NCI-H748 (cell line): ENCODE measurements around the gene ZNF831.

Source experiments
- DNase-seq: peaks from one replicate; lab custom pipeline; 2025; ENCODE audit not compliant: unreplicated experiment; lab: John Stamatoyannopoulos, UW

The ZNF831 gene

GRCh38 chr20:59154317-59155013, 9.2 kb upstream of the ZNF831 start:
- no peak for DNase-seq

DNA sequence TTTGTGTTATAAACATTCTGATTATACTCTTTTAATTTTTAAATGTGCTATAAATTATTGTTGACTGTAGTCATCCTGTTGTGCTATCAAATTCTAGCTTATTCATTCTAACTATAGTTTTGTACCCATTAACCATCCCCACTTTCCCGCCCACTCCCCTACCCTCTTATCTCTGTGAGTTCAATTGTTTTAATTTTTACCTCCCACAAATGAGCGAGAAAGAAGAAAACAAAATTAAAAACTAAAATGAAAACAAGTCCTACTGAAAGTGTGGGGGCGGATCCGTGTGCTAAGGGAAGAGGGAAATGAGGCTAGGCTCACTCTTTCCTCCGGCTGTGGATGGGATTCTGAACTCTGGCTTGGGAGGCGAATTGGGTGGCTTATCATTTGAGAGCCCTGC, 6.6 kb upstream of the ZNF831 start:
- no peak for DNase-seq

DNA sequence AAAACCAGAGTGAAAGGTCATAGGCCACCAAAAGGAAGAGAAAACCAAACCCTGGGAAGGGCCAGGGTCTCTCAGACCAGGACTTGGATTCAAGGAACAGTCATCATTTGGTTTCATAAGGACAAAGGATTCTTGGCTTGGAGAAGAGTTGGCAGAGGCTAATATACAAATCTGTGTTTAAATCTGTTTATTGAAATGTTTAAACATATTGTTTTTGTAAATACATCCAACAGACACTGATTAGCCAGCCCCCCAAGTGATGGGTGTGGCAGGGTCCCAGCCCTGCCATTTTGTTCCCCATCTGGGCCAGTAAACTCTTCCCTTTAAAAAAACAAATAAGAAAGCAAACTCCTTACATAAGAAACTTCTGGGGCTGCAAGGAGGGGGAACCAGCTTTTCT, 6.1 kb upstream of the ZNF831 start:
- no peak for DNase-seq

DNA sequence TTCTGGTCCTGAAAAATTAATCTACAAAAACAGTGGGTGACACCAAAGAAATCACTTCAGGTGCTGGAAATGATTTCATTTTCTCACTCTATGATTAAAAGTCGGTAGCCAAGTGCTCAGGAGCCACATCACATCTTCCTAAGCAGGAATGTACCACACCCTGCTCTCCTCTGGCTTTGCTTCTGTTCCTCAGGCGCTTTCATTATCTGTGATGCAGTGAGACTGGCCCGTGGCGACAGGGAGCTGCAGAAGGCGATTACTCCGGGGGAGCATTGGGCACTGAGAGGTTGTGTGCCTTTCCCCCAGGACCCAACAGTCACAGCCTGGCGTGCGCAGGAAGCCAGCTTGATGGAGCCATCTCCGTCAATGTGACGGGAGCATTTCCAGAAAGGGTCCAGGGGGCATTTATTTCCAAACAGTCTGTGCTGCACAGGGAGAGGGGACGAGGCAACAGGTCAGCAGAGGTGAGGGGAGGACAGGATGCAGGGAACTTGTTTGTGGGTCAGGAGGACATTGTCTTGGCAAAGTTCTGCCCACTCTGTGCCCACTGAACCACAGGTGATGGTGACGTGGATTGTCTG, 5.6 kb upstream of the ZNF831 start:
- no peak for DNase-seq

GRCh38 chr20:59158673-59159072, 4.9 kb upstream of the ZNF831 start:
- DNase-seq = no peak

- peak; percentile 15 for DNase-seq
These were observed 4.5 kb upstream of the ZNF831 start for GRCh38 chr20:59159091-59159490.

DNA sequence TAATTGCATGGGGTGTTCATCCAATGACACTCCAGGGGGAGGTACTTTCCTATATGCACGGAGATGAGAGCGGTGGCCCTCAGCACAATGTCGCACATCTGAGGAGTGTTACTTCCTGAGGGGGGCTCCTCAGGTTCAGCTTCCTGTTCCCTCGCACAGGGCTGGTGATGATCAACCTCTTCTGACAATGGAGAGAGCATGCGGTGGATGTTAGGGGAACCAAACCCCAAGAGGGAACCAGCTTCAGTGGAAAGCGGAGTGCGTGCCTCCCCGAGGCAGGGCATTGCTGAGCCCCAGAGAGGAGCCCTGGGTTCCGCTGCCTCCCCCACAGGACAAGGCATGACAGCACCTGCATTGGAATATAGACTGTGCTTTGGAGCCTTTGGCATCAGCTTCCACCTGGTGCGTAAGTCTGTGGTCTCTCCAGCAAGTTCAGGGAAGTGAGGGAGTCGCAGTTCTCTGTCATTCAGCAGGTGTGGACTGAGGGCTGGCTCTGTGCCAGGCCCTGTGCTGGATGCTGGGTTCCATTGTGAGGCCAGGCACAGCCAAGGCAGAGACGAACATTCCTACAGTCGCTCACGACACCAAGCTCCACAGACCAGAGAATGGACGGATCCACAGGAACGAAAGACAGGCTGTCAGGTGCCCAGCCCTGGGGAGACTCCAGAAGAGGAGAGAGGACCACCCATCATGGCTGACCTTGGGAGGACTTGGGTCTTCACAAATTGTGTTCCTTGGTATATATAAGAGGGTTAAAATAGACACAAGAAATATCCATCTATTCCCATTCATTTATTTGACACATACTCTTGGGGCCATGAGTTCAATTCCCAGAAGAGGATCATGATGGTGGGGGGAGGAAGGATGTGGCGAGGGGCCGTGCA, 3.9 kb upstream of the ZNF831 start:
- peak; percentile 78 for DNase-seq

- DNase-seq = no peak
These were observed 3.1 kb upstream of the ZNF831 start for GRCh38 chr20:59160389-59161115.

- no peak for DNase-seq
These were observed 1.9 kb upstream of the ZNF831 start for GRCh38 chr20:59161721-59162120.

- DNase-seq = no peak
These were observed 1.2 kb downstream of the ZNF831 start for GRCh38 chr20:59164686-59165391.

DNA sequence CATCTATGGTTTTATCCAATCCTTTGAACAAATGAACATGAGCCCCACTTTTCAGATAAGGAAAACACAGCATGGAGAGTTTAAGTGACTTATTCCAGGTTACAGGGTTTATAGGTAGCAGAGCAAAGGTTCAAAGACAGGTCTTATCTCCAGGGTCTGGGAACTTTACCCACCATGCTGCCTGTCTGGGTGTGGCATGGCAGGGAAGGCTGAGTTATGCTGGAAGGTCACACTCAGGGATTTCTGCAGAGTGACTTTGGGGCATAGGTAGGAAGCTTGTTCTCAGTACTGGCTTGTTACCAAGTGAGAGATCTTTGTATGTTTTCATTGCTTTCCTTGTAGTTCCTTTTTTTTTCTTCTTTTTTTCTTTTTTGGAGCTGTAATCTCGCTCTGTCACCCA, 1.8 kb downstream of the ZNF831 start:
- no peak for DNase-seq

DNA sequence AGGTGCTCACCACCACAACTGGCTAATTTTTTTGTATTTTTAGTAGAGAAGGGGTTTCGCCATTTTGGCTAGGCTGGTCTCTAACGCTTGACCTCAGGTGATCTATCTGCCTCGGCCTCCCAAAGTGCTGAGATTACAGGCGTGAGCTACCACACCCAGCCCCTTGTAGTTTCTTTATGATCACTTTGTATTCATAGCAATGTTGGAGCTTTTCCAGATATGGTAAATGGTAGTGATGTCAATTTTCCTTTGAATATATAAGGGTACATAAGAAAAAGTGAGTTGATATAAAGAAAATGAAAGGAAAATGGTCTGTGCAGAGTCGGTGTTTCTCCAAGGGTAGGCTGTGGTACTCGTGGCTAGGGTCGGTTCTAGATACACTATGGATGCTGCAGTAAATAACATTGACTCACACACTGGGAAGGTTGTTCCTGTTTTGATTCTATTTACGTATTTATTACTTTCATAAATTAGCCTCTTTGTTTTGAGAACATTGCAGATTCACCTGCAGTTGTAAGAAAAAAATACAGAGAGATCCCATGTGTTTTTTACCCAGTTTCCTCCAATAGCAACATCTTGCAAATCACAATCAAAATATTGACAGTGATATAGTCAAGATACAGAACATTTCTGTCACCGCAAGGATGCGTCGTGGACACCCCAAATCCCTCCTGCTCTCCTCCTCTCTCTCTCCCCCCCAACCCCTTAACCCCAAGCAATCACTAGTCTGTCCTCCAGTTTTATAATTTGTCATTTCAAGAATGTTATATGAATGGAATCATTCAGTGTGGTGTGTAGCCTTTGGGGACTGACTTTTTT, 2.5 kb downstream of the ZNF831 start:
- no peak for DNase-seq

- no peak for DNase-seq
These were observed 7.1 kb downstream of the ZNF831 start for GRCh38 chr20:59170406-59171349.

GRCh38 chr20:59171986-59172385, 8.4 kb downstream of the ZNF831 start:
- DNase-seq = no peak

- DNase-seq = no peak
These were observed 10.4 kb downstream of the ZNF831 start for GRCh38 chr20:59173938-59174491.

GRCh38 chr20:59175002-59175401, 11.4 kb downstream of the ZNF831 start:
- no peak for DNase-seq

- DNase-seq = no peak
These were observed 12.2 kb downstream of the ZNF831 start for GRCh38 chr20:59175861-59176260.

GRCh38 chr20:59176812-59177211, 13.2 kb downstream of the ZNF831 start:
- no peak for DNase-seq
